ENCODE data around the gene PTPRG.

The PTPRG gene

GRCh38 chr3:61869371-61869770 lies 308.0 kb downstream of the PTPRG start:
- TF ChIP-seq CTCF (IDR thresholded peaks at IDR 0.05; ENCODE audit: insufficient read depth, low read length, poor library complexity, severe bottlenecking): no peak
- no peaks in the 10 kb centered on the region; the same call in 1 of the 2 replicates for H3K27me3 ChIP-seq (replicated peaks; ENCODE audit: control insufficient read depth, insufficient read depth, low read length)
- H3K4me3 ChIP-seq (replicated peaks; ENCODE audit: low read depth, low read length): no peak overlapping the region
- DNase-seq (ENCODE audit: extremely low read depth, insufficient read length): no peak
- H3K36me3 ChIP-seq (ENCODE audit: control insufficient read depth, insufficient read depth, low read length): no peaks in the 10 kb centered on the region

GRCh38 chr3:61871644-61872043 lies 310.3 kb downstream of the PTPRG start:
- H3K27me3 ChIP-seq (replicated peaks; ENCODE audit: control insufficient read depth, insufficient read depth, low read length): no peaks in the 10 kb centered on the region
- DNase-seq (ENCODE audit: extremely low read depth, insufficient read length): no peak
- no peak for TF ChIP-seq CTCF (IDR thresholded peaks at IDR 0.05; ENCODE audit: insufficient read depth, low read length, poor library complexity, severe bottlenecking)
- no peaks in the 10 kb centered on the region for H3K36me3 ChIP-seq (ENCODE audit: control insufficient read depth, insufficient read depth, low read length)
- H3K4me3 ChIP-seq (replicated peaks; ENCODE audit: low read depth, low read length): no peak overlapping the region

GRCh38 chr3:61872077-61872706 lies 310.8 kb downstream of the PTPRG start:
- TF ChIP-seq CTCF (IDR thresholded peaks at IDR 0.05; ENCODE audit: insufficient read depth, low read length, poor library complexity, severe bottlenecking): no peak
- H3K4me3 ChIP-seq (replicated peaks; ENCODE audit: low read depth, low read length): no peak overlapping the region
- H3K27me3 ChIP-seq (replicated peaks; ENCODE audit: control insufficient read depth, insufficient read depth, low read length): no peaks in the 10 kb centered on the region
- DNase-seq (ENCODE audit: extremely low read depth, insufficient read length): no peak
- H3K36me3 ChIP-seq (ENCODE audit: control insufficient read depth, insufficient read depth, low read length): no peaks in the 10 kb centered on the region

GRCh38 chr3:61875046-61875844 lies 313.9 kb downstream of the PTPRG start:
- TF ChIP-seq CTCF (IDR thresholded peaks at IDR 0.05; ENCODE audit: insufficient read depth, low read length, poor library complexity, severe bottlenecking): no peak
- Histone ChIP-seq H3K36me3 (ENCODE audit: control insufficient read depth, insufficient read depth, low read length) (no peaks in the 10 kb centered on the region), H3K27me3 (replicated peaks; ENCODE audit: control insufficient read depth, insufficient read depth, low read length) (no peaks in the 10 kb centered on the region; the same call in 1 of the 2 replicates), H3K4me3 (replicated peaks; ENCODE audit: low read depth, low read length) (no peak overlapping the region)
- no peak for DNase-seq (ENCODE audit: extremely low read depth, insufficient read length)

GRCh38 chr3:61875976-61876671 lies 314.8 kb downstream of the PTPRG start:
- H3K4me3 ChIP-seq (replicated peaks; ENCODE audit: low read depth, low read length): no peak overlapping the region
- DNase-seq (ENCODE audit: extremely low read depth, insufficient read length): no peak
- TF ChIP-seq CTCF (IDR thresholded peaks at IDR 0.05; ENCODE audit: insufficient read depth, low read length, poor library complexity, severe bottlenecking): no peak
- no peaks in the 10 kb centered on the region for H3K36me3 ChIP-seq (ENCODE audit: control insufficient read depth, insufficient read depth, low read length)
- H3K27me3 ChIP-seq (replicated peaks; ENCODE audit: control insufficient read depth, insufficient read depth, low read length): no peaks in the 10 kb centered on the region; the same call in 1 of the 2 replicates
